WTC11 (cell line): ENCODE data around the gene TREH. TPM values are rescaled to one million over a fixed set of nuclear protein-coding genes. Genes with fewer than 3 reads are reported as not detected.
"Not testable (repeated sequence)": the region's sequence is repeated elsewhere in the genome, so short reads cannot be mapped to it uniquely, and the experiment has no call there.

ENCODE experiments used
- ATAC-seq: fragments of 200-7000 bp; cut with Tn5 transposase; 2 replicates; pipeline ENCODE4 v1.10.0; 2021; ENCODE audit warnings: mild to moderate bottlenecking, moderate library complexity
- CTCF ChIA-PET: fragments of 300-600 bp; sonication (Branson Sonifier 250); formaldehyde crosslinking; loops from one replicate; lab custom pipeline; 2021; ENCODE audit warnings: antibody characterized with exemption; lab: Charles Lee
- POLR2A ChIA-PET: fragments of 350-600 bp; sonication (Branson Sonifier 250); formaldehyde crosslinking; loops from one replicate; lab custom pipeline; 2021; ENCODE audit warnings: antibody characterized with exemption; lab: Charles Lee
- DNase-seq: peaks from one replicate; pipeline ENCODE4 v3.0.0; 2021; ENCODE audit warnings: low spot score
- H3K27ac Mint-ChIP-seq: 2 replicates; pipeline ENCODE4 v1.8.0; 2021; ENCODE audit warnings: mixed read lengths
- H3K27me3 Mint-ChIP-seq: 2 replicates; pipeline ENCODE4 v1.8.0; 2021; ENCODE audit warnings: low read depth, mild to moderate bottlenecking, moderate library complexity, mixed read lengths
- H3K36me3 Mint-ChIP-seq: 2 replicates; pipeline ENCODE4 v1.8.0; 2021; ENCODE audit warnings: mixed read lengths
- H3K4me1 Mint-ChIP-seq: 2 replicates; pipeline ENCODE4 v1.8.0; 2022; ENCODE audit warnings: mixed read lengths
- H3K4me3 Mint-ChIP-seq: 2 replicates; pipeline ENCODE4 v1.8.0; 2021; ENCODE audit warnings: mild to moderate bottlenecking, moderate library complexity, mixed read lengths
- H3K9me3 Mint-ChIP-seq: 2 replicates; pipeline ENCODE4 v1.8.0; 2021; ENCODE audit warnings: mixed read lengths
- AFF4 ChIP-seq: sonication (generic); formaldehyde crosslinking; IDR thresholded peaks from 2 replicates; pipeline ENCODE4 v1.8.1; 2023; ENCODE audit warnings: mild to moderate bottlenecking, missing genetic modification reagents, borderline replicate concordance
- ARID4B ChIP-seq: sonication (generic); formaldehyde crosslinking; IDR thresholded peaks from 2 replicates; pipeline ENCODE4 v1.8.0; 2023; ENCODE audit warnings: missing genetic modification reagents, mild to moderate bottlenecking, borderline replicate concordance
- ATF2 ChIP-seq: sonication (generic); formaldehyde crosslinking; IDR thresholded peaks from 2 replicates; pipeline ENCODE4 v1.8.1; 2022; ENCODE audit warnings: low read depth, missing genetic modification reagents, borderline replicate concordance
- CREM ChIP-seq: sonication (generic); formaldehyde crosslinking; IDR thresholded peaks from 2 replicates; pipeline ENCODE4 v1.8.1; 2022; ENCODE audit warnings: mild to moderate bottlenecking, missing genetic modification reagents, moderate library complexity
- CTCF ChIP-seq: fragments of 200-600 bp; IDR thresholded peaks from 2 replicates; pipeline ENCODE4 v1.8.0; 2022; ENCODE audit warnings: antibody characterized with exemption
- E2F5 ChIP-seq: sonication (generic); formaldehyde crosslinking; IDR thresholded peaks from 2 replicates; pipeline ENCODE4 v1.8.1; 2022; ENCODE audit warnings: mild to moderate bottlenecking, moderate library complexity, missing genetic modification reagents
- EMX1 ChIP-seq: fragments of 250-450 bp; sonication (Bioruptor Pico); IDR thresholded peaks from 2 replicates; pipeline ENCODE4 v1.8.0; 2021; ENCODE audit warnings: mild to moderate bottlenecking
- ETV6 ChIP-seq: sonication (generic); formaldehyde crosslinking; IDR thresholded peaks from 2 replicates; pipeline ENCODE4 v1.8.1; 2022; ENCODE audit warnings: mild to moderate bottlenecking, missing genetic modification reagents
- JAZF1 ChIP-seq: fragments of 250-450 bp; sonication (Bioruptor Pico); IDR thresholded peaks from 2 replicates; pipeline ENCODE4 v1.9.0; 2021; ENCODE audit warnings: moderate library complexity, mild to moderate bottlenecking, inconsistent platforms
- NFYB ChIP-seq: sonication (generic); formaldehyde crosslinking; conservative IDR thresholded peaks from 2 replicates; pipeline ENCODE4 v1.8.0; 2022; ENCODE audit warnings: low read depth, missing genetic modification reagents
- USF2 ChIP-seq: sonication (generic); formaldehyde crosslinking; IDR thresholded peaks from 2 replicates; pipeline ENCODE4 v1.8.1; 2023; ENCODE audit warnings: mild to moderate bottlenecking, missing genetic modification reagents, moderate library complexity
- ZNF671 ChIP-seq: fragments of 250-450 bp; sonication (Bioruptor Pico); IDR thresholded peaks from 2 replicates; pipeline ENCODE4 v1.8.0; 2021; ENCODE audit warnings: mild to moderate bottlenecking
- ZSCAN18 ChIP-seq: fragments of 250-450 bp; sonication (Bioruptor Pico); IDR thresholded peaks from 2 replicates; pipeline ENCODE4 v2.1.2; 2022; ENCODE audit warnings: mild to moderate bottlenecking, moderate library complexity
- total RNA-seq: library from RNA; stranded (reverse); gene quantifications from 3 replicates; pipeline ENCODE4 v1.2.3, GENCODE V29; 2021

TREH gene
- total RNA-seq, 1 experiment from 2014 or later, result not detected

- TF ChIP-seq CTCF, result no peak
- TF ChIP-seq AFF4 (CRISPR knock-in tag), result no peak
- TF ChIP-seq USF2 (CRISPR knock-in tag), result no peak
- TF ChIP-seq, all 79 proteins: peak for 4
Measured at GRCh38 chr11:118688851-118689502, 9.5 kb upstream of the TREH start (continued).

- H3K4me3 Mint-ChIP-seq, DNase-seq, H3K27ac Mint-ChIP-seq, ATAC-seq, H3K36me3 Mint-ChIP-seq, H3K27me3 Mint-ChIP-seq, H3K9me3 Mint-ChIP-seq: not testable (repeated sequence)
- H3K4me1 Mint-ChIP-seq, result peaks cover 36% of the 10 kb centered on the region
- ChIA-PET POLR2A (interaction anchor here (1.4 kb wide), 1 partner anchor 104 kb away, joined by 4 read pairs; no protein-coding TSS in a partner anchor), CTCF (interaction anchor here (1.4 to 3.1 kb wide), 7 partner anchors 8 to 518 kb away, joined by 3 to 43 read pairs (median 13); partner anchors contain the start of genes CBL and TREH)
- TF ChIP-seq NFYB, result peak; percentile 57
Measured at GRCh38 chr11:118688339-118688738, 8.9 kb upstream of the TREH start.

- peaks cover 6% of the 10 kb centered on the region; the same call in 1 of the 2 replicates for H3K27me3 Mint-ChIP-seq
- no peak overlapping the region for H3K4me3 Mint-ChIP-seq
- no peaks in the 10 kb centered on the region for H3K36me3 Mint-ChIP-seq
- DNase-seq, result no peak
- no peak for ATAC-seq
- H3K27ac Mint-ChIP-seq, result no peak overlapping the region
- H3K9me3 Mint-ChIP-seq, result peaks cover 5% of the 10 kb centered on the region
- no peak for TF ChIP-seq JAZF1 (CRISPR knock-in tag)
- no peak for TF ChIP-seq ZNF671 (CRISPR knock-in tag)
- no peak for TF ChIP-seq ZSCAN18
- no peak for TF ChIP-seq ATF2 (CRISPR knock-in tag)
- TF ChIP-seq E2F5 (CRISPR knock-in tag), result no peak
- TF ChIP-seq ETV6 (CRISPR knock-in tag), result no peak
- TF ChIP-seq EMX1 (CRISPR knock-in tag), result no peak
- TF ChIP-seq ARID4B (CRISPR knock-in tag), result no peak
- no peak for TF ChIP-seq CREM (CRISPR knock-in tag)
- H3K4me1 Mint-ChIP-seq, result peaks cover 31% of the 10 kb centered on the region
- ChIA-PET POLR2A (interaction anchor here (1.4 kb wide), 1 partner anchor 105 kb away, joined by 4 read pairs; no protein-coding TSS in a partner anchor), CTCF (no interaction called here)
Measured at GRCh38 chr11:118687906-118688305, 8.5 kb upstream of the TREH start.
